GM19324 (cell line): Measurements from ENCODE around the gene KATNIP.

Source experiments
- ATAC-seq: cut with Tn5 transposase; IDR thresholded peaks from one replicate; pipeline ENCODE4 v1.9.1; 2021; ENCODE audit warnings: mild to moderate bottlenecking, moderate library complexity; ENCODE audit not compliant: unreplicated experiment, low FRiP score

KATNIP gene

DNA sequence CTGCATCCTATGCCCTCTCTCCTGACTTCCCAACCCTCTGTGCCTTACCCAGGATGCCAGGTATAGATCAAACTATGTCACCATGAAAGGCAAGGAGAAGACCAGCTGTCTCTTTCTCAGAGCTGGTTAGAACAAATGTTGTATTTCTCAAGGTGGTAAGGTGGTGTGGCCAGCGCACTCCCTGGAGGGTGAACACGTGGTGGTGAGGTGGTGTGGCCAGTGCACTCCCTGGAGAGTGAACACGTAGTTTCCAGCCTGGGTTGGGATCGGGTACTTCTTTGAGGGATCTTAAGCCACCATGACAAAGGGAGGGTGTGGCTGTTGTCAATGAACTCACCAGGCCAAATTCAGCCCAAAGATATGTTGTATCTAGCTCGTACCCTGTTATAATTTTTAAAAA, 26.8 kb downstream of the KATNIP start:
- no peak for ATAC-seq

- ATAC-seq = no peak
These were observed 29.4 kb downstream of the KATNIP start for GRCh38 chr16:27579087-27579980.

DNA sequence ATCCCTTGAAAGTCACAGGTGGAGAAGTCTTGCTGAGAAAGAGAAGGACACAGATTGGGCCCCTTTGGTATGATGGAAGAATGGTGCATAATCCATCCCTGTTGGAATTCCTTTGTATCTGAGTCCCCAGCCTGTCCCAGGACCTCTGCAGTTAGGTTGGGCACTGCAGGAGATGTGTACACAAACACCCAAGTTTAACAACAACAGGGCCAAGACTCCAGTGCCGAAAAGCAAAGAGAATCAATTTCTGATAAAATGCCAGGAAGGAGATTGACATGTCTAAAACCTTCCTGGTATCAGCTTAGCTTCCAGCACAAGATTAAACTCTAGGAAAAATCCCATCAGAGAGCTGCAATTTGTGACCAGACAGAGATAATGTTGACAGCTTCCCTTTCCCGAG, 32.9 kb downstream of the KATNIP start:
- no peak for ATAC-seq

GRCh38 chr16:27583634-27584033, 33.7 kb downstream of the KATNIP start:
- no peak for ATAC-seq

GRCh38 chr16:27585200-27585599, 35.3 kb downstream of the KATNIP start:
- no peak for ATAC-seq

GRCh38 chr16:27586711-27587110, 36.8 kb downstream of the KATNIP start:
- no peak for ATAC-seq

DNA sequence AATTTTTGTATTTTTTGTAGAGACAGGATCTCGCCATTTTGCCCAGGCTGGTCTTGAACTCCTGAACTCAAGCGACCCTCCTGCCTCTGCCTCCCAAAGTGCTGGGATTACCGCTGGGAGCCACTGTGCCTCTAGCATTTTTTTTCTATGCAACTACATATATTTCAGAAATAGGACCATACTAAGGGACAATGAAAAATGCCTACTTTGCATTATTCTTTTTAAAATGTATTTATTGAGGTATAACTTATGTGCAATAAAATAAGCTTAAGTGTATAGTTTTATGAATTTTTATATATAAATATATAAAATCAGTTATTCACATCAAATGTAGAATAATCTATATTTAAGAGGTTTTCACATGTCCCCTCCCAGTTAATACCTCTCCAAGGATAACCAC, 38.1 kb downstream of the KATNIP start:
- ATAC-seq = no peak

- ATAC-seq = no peak
These were observed 41.9 kb downstream of the KATNIP start for GRCh38 chr16:27591837-27592236.

GRCh38 chr16:27595475-27595874, 45.5 kb downstream of the KATNIP start:
- ATAC-seq = no peak

GRCh38 chr16:27595993-27596392, 46.0 kb downstream of the KATNIP start:
- no peak for ATAC-seq

- no peak for ATAC-seq
These were observed 46.5 kb downstream of the KATNIP start for GRCh38 chr16:27596411-27596810.

GRCh38 chr16:27597361-27597760, 47.4 kb downstream of the KATNIP start:
- no peak for ATAC-seq

DNA sequence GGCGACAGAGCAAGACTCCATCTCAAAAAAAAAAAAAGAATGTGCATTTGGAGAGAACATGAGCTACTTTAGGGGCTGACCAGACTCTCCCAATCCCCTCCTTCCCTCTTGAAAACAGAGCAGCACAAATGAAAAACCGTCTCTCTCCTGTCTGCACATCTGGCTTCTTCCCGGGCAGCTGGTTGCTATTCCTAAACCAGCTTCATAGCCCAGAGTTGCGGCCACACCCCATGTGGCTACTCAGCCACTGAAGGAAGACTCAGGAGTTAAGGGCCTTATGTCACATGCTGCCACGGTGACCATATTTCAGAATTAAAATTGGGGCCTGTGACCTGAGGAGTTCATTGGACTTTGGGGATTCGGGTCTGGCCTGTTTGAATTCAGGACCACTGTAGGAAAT, 48.3 kb downstream of the KATNIP start:
- no peak for ATAC-seq

- no peak for ATAC-seq
These were observed 49.1 kb downstream of the KATNIP start for GRCh38 chr16:27598931-27599565.

GRCh38 chr16:27599606-27600005, 49.7 kb downstream of the KATNIP start:
- no peak for ATAC-seq
